HL-60 (cell line): ENCODE results near the gene SYT11.

ENCODE experiments used
- GABPA ChIP-seq: IDR thresholded peaks from 2 replicates; pipeline ENCODE4 v1.6.1; 2012; ENCODE audit warnings: low read depth
- POLR2AphosphoS5 ChIP-seq: IDR thresholded peaks from 2 replicates; pipeline ENCODE4 v1.6.1; 2012; ENCODE audit warnings: low read depth
- SPI1 ChIP-seq: IDR thresholded peaks from 2 replicates; pipeline ENCODE4 v1.6.1; 2012; ENCODE audit warnings: low read depth, mild to moderate bottlenecking, borderline replicate concordance
- TF ChIP-seq, protein P1 (sequence below): IDR thresholded peaks from 2 replicates; pipeline ENCODE4 v1.6.1; 2012; ENCODE audit warnings: low read depth; ENCODE audit not compliant: insufficient replicate concordance
- TF ChIP-seq, protein P2 (sequence below): IDR thresholded peaks from one replicate; pipeline ENCODE4 v1.5.1; 2011; ENCODE audit warnings: low read length, control low read depth, inconsistent platforms; ENCODE audit not compliant: insufficient read depth

DNA sequence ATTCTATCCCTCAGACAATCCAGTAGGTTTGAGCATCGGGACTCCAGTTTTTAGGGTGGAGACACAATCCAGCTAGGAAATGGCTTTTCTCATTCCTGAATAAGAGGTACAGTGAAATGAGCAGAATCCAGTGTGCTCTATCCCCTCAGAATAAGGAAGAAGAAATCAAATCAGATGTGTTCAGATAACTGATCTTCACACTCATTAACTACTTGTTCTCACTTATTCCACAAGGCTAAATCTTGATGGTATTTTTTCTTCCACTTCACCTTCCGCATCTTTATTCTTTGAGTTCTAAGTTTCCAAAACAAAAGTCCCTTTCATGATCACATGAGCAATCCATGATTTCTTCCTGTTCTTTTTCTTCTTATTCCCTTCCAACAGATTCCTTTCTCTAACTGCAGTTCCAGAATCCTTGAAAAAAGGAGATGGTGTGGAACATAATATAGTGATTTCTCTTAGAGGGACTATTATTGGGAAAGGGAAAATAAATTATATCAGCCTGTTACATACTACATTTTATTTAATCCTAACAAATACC lies 1.7 kb downstream of the SYT11 start:
- TF ChIP-seq, protein P1, sequence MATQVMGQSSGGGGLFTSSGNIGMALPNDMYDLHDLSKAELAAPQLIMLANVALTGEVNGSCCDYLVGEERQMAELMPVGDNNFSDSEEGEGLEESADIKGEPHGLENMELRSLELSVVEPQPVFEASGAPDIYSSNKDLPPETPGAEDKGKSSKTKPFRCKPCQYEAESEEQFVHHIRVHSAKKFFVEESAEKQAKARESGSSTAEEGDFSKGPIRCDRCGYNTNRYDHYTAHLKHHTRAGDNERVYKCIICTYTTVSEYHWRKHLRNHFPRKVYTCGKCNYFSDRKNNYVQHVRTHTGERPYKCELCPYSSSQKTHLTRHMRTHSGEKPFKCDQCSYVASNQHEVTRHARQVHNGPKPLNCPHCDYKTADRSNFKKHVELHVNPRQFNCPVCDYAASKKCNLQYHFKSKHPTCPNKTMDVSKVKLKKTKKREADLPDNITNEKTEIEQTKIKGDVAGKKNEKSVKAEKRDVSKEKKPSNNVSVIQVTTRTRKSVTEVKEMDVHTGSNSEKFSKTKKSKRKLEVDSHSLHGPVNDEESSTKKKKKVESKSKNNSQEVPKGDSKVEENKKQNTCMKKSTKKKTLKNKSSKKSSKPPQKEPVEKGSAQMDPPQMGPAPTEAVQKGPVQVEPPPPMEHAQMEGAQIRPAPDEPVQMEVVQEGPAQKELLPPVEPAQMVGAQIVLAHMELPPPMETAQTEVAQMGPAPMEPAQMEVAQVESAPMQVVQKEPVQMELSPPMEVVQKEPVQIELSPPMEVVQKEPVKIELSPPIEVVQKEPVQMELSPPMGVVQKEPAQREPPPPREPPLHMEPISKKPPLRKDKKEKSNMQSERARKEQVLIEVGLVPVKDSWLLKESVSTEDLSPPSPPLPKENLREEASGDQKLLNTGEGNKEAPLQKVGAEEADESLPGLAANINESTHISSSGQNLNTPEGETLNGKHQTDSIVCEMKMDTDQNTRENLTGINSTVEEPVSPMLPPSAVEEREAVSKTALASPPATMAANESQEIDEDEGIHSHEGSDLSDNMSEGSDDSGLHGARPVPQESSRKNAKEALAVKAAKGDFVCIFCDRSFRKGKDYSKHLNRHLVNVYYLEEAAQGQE, result no peak
- TF ChIP-seq, protein P2, sequence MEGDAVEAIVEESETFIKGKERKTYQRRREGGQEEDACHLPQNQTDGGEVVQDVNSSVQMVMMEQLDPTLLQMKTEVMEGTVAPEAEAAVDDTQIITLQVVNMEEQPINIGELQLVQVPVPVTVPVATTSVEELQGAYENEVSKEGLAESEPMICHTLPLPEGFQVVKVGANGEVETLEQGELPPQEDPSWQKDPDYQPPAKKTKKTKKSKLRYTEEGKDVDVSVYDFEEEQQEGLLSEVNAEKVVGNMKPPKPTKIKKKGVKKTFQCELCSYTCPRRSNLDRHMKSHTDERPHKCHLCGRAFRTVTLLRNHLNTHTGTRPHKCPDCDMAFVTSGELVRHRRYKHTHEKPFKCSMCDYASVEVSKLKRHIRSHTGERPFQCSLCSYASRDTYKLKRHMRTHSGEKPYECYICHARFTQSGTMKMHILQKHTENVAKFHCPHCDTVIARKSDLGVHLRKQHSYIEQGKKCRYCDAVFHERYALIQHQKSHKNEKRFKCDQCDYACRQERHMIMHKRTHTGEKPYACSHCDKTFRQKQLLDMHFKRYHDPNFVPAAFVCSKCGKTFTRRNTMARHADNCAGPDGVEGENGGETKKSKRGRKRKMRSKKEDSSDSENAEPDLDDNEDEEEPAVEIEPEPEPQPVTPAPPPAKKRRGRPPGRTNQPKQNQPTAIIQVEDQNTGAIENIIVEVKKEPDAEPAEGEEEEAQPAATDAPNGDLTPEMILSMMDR, result no peak
- TF ChIP-seq GABPA, result no peak
- no peak for TF ChIP-seq SPI1
- no peak for TF ChIP-seq POLR2AphosphoS5
